SK-N-SH (cell line): ENCODE measurements around the gene WDR90. TPM values are rescaled to one million over a fixed set of nuclear protein-coding genes. Genes with fewer than 3 reads are reported as not detected.

Experiments used
- CTCF ChIA-PET: fragments of 300-600, 350-600 bp; formaldehyde crosslinking; extraction: SDS; loops from one replicate; lab custom pipeline; 2021; lab: Yijun Ruan, JAX
- POLR2A ChIA-PET: fragments of 350-600 bp; sonication (Branson Sonifier 250); formaldehyde crosslinking; extraction: SDS; loops from one replicate; lab custom pipeline; 2020; ENCODE audit warnings: antibody characterized with exemption, inconsistent platforms; lab: Yijun Ruan, JAX
- DNase-seq: peaks from one replicate; pipeline ENCODE4 v3.0.0; 2012
- H2AFZ ChIP-seq: fragments of 200-600 bp; sonication (generic); 2 replicates; pipeline ENCODE4 v1.8.1; 2016; ENCODE audit warnings: antibody characterized with exemption, mild to moderate bottlenecking, low read depth
- H3F3A ChIP-seq: fragments of 200-600 bp; sonication (generic); replicated peaks from 2 replicates; pipeline ENCODE3; 2016; ENCODE audit warnings: antibody characterized with exemption, mild to moderate bottlenecking; ENCODE audit not compliant: insufficient read depth
- H3K27ac ChIP-seq, 2 experiments: fragments of 200-500 bp in 1 of 2; fragments of 200-600 bp in 1 of 2; sonication (Bioruptor generic) in 1 of 2; sonication (generic), shearing (Covaris generic) in 1 of 2; 2 replicates each; pipeline versions ENCODE4 v1.5.1 to v1.6.1; 2014 to 2016; ENCODE audit warnings: low read depth in 2 of 2, inconsistent platforms in 1 of 2, low read length in 1 of 2, mild to moderate bottlenecking in 1 of 2, mixed read lengths in 1 of 2
- H3K27me3 ChIP-seq: fragments of 200-600 bp; sonication (generic), shearing (Covaris generic); 2 replicates; pipeline ENCODE4 v1.6.1; 2016; ENCODE audit warnings: mixed run types; ENCODE audit not compliant: insufficient read depth
- H3K36me3 ChIP-seq, 2 experiments: fragments of 200-500 bp in 1 of 2; fragments of 200-600 bp in 1 of 2; sonication (Bioruptor generic) in 1 of 2; sonication (generic) in 1 of 2; replicated peaks in 1 of 2; 2 replicates each; pipeline versions ENCODE3 to v1.5.1; 2014 to 2016; ENCODE audit warnings: low read length in 1 of 2, mild to moderate bottlenecking in 1 of 2; ENCODE audit not compliant: insufficient read depth in 2 of 2, control insufficient read depth in 1 of 2
- H3K4me1 ChIP-seq, 2 experiments: fragments of 200-500 bp in 1 of 2; fragments of 200-600 bp in 1 of 2; sonication (Bioruptor generic) in 1 of 2; sonication (generic), shearing (Covaris generic) in 1 of 2; 2 replicates each; pipeline versions ENCODE4 v1.5.1 to v1.6.1; 2014 to 2016; ENCODE audit warnings: low read depth in 1 of 2, low read length in 1 of 2, mixed run types in 1 of 2; ENCODE audit not compliant: insufficient read depth in 2 of 2, control insufficient read depth in 1 of 2
- H3K4me2 ChIP-seq: fragments of 200-600 bp; sonication (generic), shearing (Covaris generic); 2 replicates; pipeline ENCODE4 v1.6.1; 2017; ENCODE audit warnings: mixed run types
- H3K4me3 ChIP-seq, 2 experiments: fragments of 200-500 bp in 1 of 2; fragments of 200-600 bp in 1 of 2; sonication (Bioruptor generic) in 1 of 2; sonication (generic), shearing (Covaris generic) in 1 of 2; 2 replicates each; pipeline versions ENCODE4 v1.5.1 to v1.8.1; 2014 to 2016; ENCODE audit warnings: low read depth in 2 of 2, inconsistent platforms in 1 of 2, low read length in 1 of 2, mild to moderate bottlenecking in 1 of 2, mixed read lengths in 1 of 2, moderate library complexity in 1 of 2
- H3K79me2 ChIP-seq: fragments of 200-600 bp; sonication (generic); 2 replicates; pipeline ENCODE4 v1.8.1; 2017; ENCODE audit warnings: mild to moderate bottlenecking; ENCODE audit not compliant: insufficient read depth
- H3K9ac ChIP-seq: fragments of 200-600 bp; sonication (generic); 2 replicates; pipeline ENCODE4 v1.6.1; 2017; ENCODE audit warnings: mixed run types
- H3K9me2 ChIP-seq: fragments of 200-600 bp; sonication (generic); 2 replicates; pipeline ENCODE4 v1.6.1; 2017; ENCODE audit warnings: mixed run types
- H3K9me3 ChIP-seq: fragments of 200-600 bp; sonication (generic); 2 replicates; pipeline ENCODE4 v1.6.1; 2017; ENCODE audit warnings: mixed run types, mild to moderate bottlenecking, moderate library complexity
- H4K20me1 ChIP-seq: fragments of 200-600 bp; sonication (generic); 2 replicates; pipeline ENCODE4 v1.6.1; 2017; ENCODE audit warnings: mild to moderate bottlenecking, mixed run types; ENCODE audit not compliant: insufficient read depth
- ELF1 ChIP-seq: IDR thresholded peaks from 2 replicates; pipeline ENCODE4 v1.4.0; 2012
- GATA2 ChIP-seq: sonication (generic); formaldehyde crosslinking; IDR thresholded peaks from 2 replicates; pipeline ENCODE4 v1.5.0; 2020; ENCODE audit warnings: mild to moderate bottlenecking, missing genetic modification reagents
- MEF2A ChIP-seq: IDR thresholded peaks from 2 replicates; pipeline ENCODE4 v1.4.0; 2012; ENCODE audit warnings: low read depth, borderline replicate concordance
- POLR2AphosphoS5 ChIP-seq: IDR thresholded peaks from 2 replicates; pipeline ENCODE4 v1.6.1; 2012; ENCODE audit warnings: low read depth, low read length
- RCOR1 ChIP-seq: fragments of 150-350 bp; IDR thresholded peaks from 2 replicates; pipeline ENCODE4 v1.6.1; 2017; ENCODE audit warnings: antibody characterized with exemption, low read length
- SIN3A ChIP-seq: IDR thresholded peaks from 2 replicates; pipeline ENCODE4 v1.6.1; 2012; ENCODE audit warnings: low read depth, mild to moderate bottlenecking, low read length, moderate library complexity, borderline replicate concordance
- SMC3 ChIP-seq: IDR thresholded peaks from 2 replicates; pipeline ENCODE4 v1.6.1; 2012; ENCODE audit warnings: low read depth, low read length, improper control_type of control experiment
- YY1 ChIP-seq: IDR thresholded peaks from 2 replicates; pipeline ENCODE4 v1.4.0; 2012; ENCODE audit warnings: low read depth, mild to moderate bottlenecking
- WGBS: methylation state at CpG from one replicate; pipeline ENCODE4 v1.1.6; 2017; ENCODE audit warnings: low lambda C conversion rate; 5-methylcytosine and 5-hydroxymethylcytosine counted together
- polyA plus RNA-seq, 3 experiments: library from polyadenylated mRNA; depleted of rRNA; stranded (reverse); fragments of >200 nt; gene quantifications; 2 replicates each; pipeline ENCODE4 v1.2.3, GENCODE V29; 2012

WDR90 gene
- polyA plus RNA-seq, 1 of the 3 experiments (the other 2 are of a cell fraction), result 32.0 TPM

DNA sequence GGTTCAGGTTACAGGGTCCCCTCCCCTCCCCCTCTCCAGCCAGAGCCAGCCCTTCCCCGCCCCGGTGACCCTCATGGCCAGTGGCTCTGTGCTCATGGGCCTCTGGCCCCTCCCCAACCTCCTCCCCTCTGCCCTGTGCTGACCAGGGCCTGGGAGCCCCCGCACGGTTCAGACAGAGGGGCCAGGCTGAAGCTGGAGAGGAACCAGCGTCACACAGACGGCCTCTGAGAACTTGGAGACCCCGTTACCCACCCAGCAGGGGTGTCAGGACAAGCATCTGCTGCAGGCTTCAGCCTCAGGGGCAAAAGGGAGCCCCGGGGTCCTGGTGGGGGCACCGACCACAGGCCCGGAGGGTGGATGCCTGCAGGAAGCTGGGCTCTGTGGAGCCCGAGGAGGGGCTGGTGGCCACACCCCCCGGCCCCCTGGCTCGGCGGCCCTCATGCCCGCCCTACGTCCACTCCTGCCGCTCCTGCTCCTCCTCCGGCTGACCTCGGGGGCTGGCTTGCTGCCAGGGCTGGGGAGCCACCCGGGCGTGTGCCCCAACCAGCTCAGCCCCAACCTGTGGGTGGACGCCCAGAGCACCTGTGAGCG lies 18.3 kb upstream of the WDR90 start, which contains the start of gene WFIKKN1:
TSS of gene WFIKKN1 (plus strand) at position 171 of the 591 bp plus-strand sequence. CDS start at position 440, 269 bp downstream.
- Histone ChIP-seq H3K4me2 (no peak within 1 kb of the TSS), H3K9me3 (no peaks in the 10 kb centered on the region), H3K27ac (peak within 1 kb of the TSS in 1 of 2 experiments; percentile 50; a peak in 1 of 4 replicates), H3K4me3 (no peak within 1 kb of the TSS), H3K79me2 (peaks cover 11% of the 10 kb centered on the region; the same call in 1 of the 2 replicates), H2AFZ (no peak within 1 kb of the TSS), H3K4me1 (peaks cover 10 to 36% of the 10 kb centered on the region in 2 experiments; a peak in 3 of 4 replicates), H4K20me1 (no peaks in the 10 kb centered on the region), H3K27me3 (no peaks in the 10 kb centered on the region)
- CTCF ChIA-PET, result interaction anchor here (0.9 to 1.4 kb wide), 2 partner anchors 17 to 18 kb away, joined by 4 to 6 read pairs; partner anchors contain the start of gene WDR90
- TF ChIP-seq POLR2AphosphoS5, result 0 out of 2 replicates have a peak, but pooled peaks have one; percentile 3
- no peak for TF ChIP-seq RCOR1
- TF ChIP-seq, all 33 proteins: peak for 1
- H3K9me2 ChIP-seq, result no peaks in the 10 kb centered on the region
- H3K9ac ChIP-seq, result no peak within 1 kb of the TSS
- 60% methylated on average over 2 of the region's 23 CpGs for WGBS
- POLR2A ChIA-PET, result no interaction called here
- H3F3A ChIP-seq, result no peaks in the 10 kb centered on the region
- H3K36me3 ChIP-seq, result peaks cover 0 to 18% of the 10 kb centered on the region in 2 experiments
- peak; percentile 71 for DNase-seq

DNA sequence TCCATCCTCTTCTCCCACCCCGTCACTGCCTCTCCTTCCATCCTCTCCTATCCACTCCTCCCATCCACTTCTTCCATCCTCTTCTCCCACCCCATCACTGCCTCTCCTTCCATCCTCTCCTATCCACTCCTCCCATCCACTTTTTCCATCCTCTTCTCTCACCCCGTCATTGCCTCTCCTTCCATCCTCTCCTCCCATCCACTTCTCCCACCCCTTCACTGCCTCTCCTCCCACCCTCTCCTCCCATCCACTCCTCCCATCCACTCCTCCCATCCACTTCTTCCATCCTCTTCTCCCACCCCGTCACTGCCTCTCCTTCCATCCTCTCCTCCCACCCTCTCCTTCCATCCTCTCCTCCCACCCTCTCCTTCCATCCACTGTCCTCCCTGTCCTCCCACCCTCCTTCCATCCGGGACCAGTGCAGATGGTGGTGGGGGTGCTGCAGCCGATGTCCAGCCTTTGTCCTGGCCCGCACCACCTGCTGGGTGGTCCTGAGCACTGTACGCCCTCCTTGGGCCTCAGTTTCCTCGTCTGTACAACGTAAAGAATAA lies 17.3 kb upstream of the WDR90 start:
- Histone ChIP-seq H2AFZ (no peak overlapping the region), H4K20me1 (no peaks in the 10 kb centered on the region; the same call in 1 of the 2 replicates), H3K36me3 (peaks cover 0 to 16% of the 10 kb centered on the region in 2 experiments), H3F3A (no peaks in the 10 kb centered on the region), H3K4me1 (peaks cover 6 to 36% of the 10 kb centered on the region in 2 experiments; a peak in 2 of 4 replicates), H3K4me3 (no peak overlapping the region), H3K79me2 (peaks cover 12% of the 10 kb centered on the region; the same call in 1 of the 2 replicates), H3K9ac (no peak overlapping the region), H3K27ac (no peak overlapping the region), H3K9me3 (no peaks in the 10 kb centered on the region), H3K27me3 (no peaks in the 10 kb centered on the region), H3K4me2 (no peak overlapping the region), H3K9me2 (no peaks in the 10 kb centered on the region)
- DNase-seq, result no peak
- ChIA-PET CTCF (interaction anchor here (1.4 kb wide), 1 partner anchor 16 kb away, joined by 6 read pairs; no protein-coding TSS in a partner anchor), POLR2A (no interaction called here)
- 88% methylated on average over 9 of the region's 9 CpGs for WGBS
- no peak for TF ChIP-seq SIN3A

DNA sequence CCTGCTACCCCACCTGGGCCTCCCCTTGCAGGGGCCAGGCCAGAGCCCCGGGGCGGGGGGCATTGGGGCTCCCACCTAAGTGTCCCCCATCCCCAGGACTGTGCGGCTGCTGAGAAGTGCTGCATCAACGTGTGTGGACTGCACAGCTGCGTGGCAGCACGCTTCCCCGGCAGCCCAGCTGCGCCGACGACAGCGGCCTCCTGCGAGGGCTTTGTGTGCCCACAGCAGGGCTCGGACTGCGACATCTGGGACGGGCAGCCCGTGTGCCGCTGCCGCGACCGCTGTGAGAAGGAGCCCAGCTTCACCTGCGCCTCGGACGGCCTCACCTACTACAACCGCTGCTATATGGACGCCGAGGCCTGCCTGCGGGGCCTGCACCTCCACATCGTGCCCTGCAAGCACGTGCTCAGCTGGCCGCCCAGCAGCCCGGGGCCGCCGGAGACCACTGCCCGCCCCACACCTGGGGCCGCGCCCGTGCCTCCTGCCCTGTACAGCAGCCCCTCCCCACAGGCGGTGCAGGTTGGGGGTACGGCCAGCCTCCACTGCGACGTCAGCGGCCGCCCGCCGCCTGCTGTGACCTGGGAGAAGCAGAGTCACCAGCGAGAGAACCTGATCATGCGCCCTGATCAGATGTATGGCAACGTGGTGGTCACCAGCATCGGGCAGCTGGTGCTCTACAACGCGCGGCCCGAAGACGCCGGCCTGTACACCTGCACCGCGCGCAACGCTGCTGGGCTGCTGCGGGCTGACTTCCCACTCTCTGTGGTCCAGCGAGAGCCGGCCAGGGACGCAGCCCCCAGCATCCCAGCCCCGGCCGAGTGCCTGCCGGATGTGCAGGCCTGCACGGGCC lies 16.5 kb upstream of the WDR90 start:
- Histone ChIP-seq H3K27me3 (no peaks in the 10 kb centered on the region), H3K4me1 (peaks cover 0 to 42% of the 10 kb centered on the region in 2 experiments; a peak in 1 of 4 replicates), H3K9me3 (no peaks in the 10 kb centered on the region), H3K9me2 (no peaks in the 10 kb centered on the region), H4K20me1 (no peaks in the 10 kb centered on the region; the same call in 1 of the 2 replicates), H3K79me2 (peaks cover 12% of the 10 kb centered on the region; the same call in 1 of the 2 replicates), H3K36me3 (peaks cover 0 to 16% of the 10 kb centered on the region in 2 experiments), H3K4me3 (no peak overlapping the region), H3K4me2 (no peak overlapping the region), H3F3A (no peaks in the 10 kb centered on the region), H3K27ac (no peak overlapping the region), H3K9ac (no peak overlapping the region), H2AFZ (no peak overlapping the region)
- DNase-seq, result no peak
- 97% methylated on average over 24 of the region's 67 CpGs for WGBS
- CTCF ChIA-PET, result interaction anchor here (0.6 kb wide), 1 partner anchor 30 kb away, joined by 3 read pairs; no protein-coding TSS in a partner anchor
- POLR2A ChIA-PET, result no interaction called here
- TF ChIP-seq ELF1 (no peak), RCOR1 (no peak), SMC3 (no peak), GATA2 (CRISPR knock-in tag) (no peak), YY1 (no peak), MEF2A (no peak)
